Skeletal muscle cell (primary cell): Measurements from ENCODE around the gene MAP4K1.
"Not testable (repeated sequence)": the region's sequence is repeated elsewhere in the genome, so short reads cannot be mapped to it uniquely, and the experiment has no call there.

Experiments used
- DNase-seq: peaks from one replicate; pipeline ENCODE4 v3.0.0-alpha.2; 2010; ENCODE audit warnings: low read depth
- H3K4me3 ChIP-seq: 2 replicates; pipeline ENCODE4 v1.5.1; 2011; ENCODE audit warnings: low read depth, mild to moderate bottlenecking, control low read depth, low read length, moderate library complexity

MAP4K1 gene

DNA sequence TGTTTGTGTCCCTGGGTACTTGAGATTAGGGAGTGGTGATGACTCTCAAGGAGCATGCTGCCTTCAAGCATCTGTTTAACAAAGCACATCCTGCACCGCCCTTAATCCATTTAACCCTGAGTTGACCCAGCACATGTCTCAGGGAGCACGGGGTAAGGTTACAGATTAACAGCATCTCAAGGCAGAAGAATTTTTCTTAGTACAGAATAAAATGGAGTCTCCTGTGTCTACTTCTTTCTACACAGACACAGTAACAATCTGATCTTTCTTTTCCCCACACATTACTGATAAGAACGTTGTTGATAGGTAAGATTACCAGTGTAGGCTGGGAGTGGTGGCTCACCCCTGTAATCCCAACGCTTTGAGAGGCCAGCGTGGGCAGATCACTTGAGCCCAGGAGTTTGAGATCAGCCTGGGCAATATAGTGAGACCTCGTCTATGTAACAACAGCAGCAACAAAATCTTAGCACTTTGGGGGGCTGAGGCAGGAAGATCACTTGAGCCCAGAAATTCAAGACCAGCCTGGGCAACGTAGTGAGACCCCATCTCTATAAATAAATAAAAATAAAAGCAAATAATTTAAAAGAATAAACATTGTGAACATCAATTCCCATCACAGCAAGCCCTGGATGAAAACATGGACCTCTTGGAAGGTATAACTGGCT, 14.2 kb upstream of the MAP4K1 start:
- not testable (repeated sequence) for H3K4me3 ChIP-seq, DNase-seq

DNA sequence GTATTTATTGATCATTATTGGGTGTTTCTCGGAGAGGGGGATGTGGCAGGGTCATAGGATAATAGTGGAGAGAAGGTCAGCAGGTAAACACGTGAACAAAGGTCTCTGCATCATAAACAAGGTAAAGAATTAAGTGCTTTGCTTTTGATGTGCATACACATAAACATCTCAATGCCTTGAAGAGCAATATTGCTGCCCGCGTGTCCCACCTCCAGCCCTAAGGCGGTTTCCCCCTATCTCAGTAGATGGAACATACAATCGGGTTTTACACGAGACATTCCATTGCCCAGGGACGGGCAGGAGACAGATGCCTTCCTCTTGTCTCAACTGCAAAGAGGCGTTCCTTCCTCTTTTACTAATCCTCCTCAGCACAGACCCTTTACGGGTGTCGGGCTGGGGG, 13.5 kb upstream of the MAP4K1 start:
- not testable (repeated sequence) for DNase-seq, H3K4me3 ChIP-seq

DNA sequence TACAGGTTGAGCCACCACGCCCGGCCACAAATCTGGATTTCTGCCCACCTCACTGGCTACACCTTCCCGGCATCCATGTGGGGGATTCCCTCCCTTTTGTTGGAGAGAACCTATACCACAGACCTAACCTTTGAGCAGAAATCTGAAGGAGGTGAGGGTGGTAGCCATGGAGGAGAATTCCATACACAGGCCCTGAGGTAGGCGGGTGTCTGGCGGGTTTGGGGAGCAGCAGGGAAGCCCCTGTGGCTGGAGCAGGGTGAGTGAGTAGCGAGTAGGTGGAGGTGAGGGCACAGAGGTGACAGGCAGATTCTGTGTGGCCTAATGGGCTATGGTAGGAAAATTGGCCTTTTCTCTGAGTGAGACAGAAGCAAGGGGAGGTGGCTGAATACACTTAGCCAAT, 11.8 kb upstream of the MAP4K1 start:
- no peak overlapping the region for H3K4me3 ChIP-seq
- DNase-seq = no peak

DNA sequence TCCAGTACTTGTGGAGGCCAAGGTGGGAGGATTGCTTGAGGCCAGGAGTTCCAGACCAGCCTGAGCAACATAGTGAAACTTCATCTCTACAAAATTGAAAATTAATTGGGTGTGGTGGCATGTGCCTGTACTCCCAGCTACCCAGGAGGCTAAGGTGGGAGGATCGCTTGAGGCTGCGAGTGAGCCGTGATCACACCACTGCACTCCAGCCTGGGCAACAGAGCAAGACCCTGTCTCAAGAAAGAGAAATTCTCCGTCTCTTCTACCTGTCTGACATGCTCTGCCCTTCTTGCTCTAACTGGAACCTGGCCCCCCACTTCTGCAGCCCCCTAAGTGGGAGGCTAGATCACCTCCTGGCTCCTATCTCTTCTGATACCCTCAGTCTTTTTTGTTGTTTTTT, 8.6 kb upstream of the MAP4K1 start:
- H3K4me3 ChIP-seq = no peak overlapping the region
- DNase-seq = no peak

GRCh38 chr19:38624822-38625221, 7.1 kb upstream of the MAP4K1 start:
- no peak for DNase-seq
- H3K4me3 ChIP-seq = no peak overlapping the region

GRCh38 chr19:38619361-38620174, 1.8 kb upstream of the MAP4K1 start:
- peak overlapping the region; percentile 88 for H3K4me3 ChIP-seq
- DNase-seq = no peak

GRCh38 chr19:38618590-38619360, 1.0 kb upstream of the MAP4K1 start, which contains the start of gene EIF3K:
TSS of gene EIF3K (plus strand) at chr19:38619188. CDS start at chr19:38619269, 81 bp downstream.
- DNase-seq = peak; percentile 95

GRCh38 chr19:38617283-38617763, 430 bp downstream of the MAP4K1 start:
- no peak overlapping the region for H3K4me3 ChIP-seq
- no peak for DNase-seq

More at GRCh38 chr19:38618590-38619360, 1.0 kb upstream of the MAP4K1 start, which contains the start of gene EIF3K:
- peak within 1 kb of the TSS; percentile 88 for H3K4me3 ChIP-seq

- no peak overlapping the region for H3K4me3 ChIP-seq
- no peak for DNase-seq
Measured at GRCh38 chr19:38616265-38616664, 1.5 kb downstream of the MAP4K1 start.

- no peak for DNase-seq
- no peak overlapping the region for H3K4me3 ChIP-seq
Measured at GRCh38 chr19:38615007-38615581, 2.7 kb downstream of the MAP4K1 start.

- H3K4me3 ChIP-seq = no peak overlapping the region
- no peak for DNase-seq
Measured at GRCh38 chr19:38614289-38614688, 3.5 kb downstream of the MAP4K1 start.

- no peak for DNase-seq
- H3K4me3 ChIP-seq = no peak overlapping the region
Measured at GRCh38 chr19:38606131-38606530, 11.6 kb downstream of the MAP4K1 start.

- DNase-seq = not testable (repeated sequence)
Measured at GRCh38 chr19:38602856-38603255, 14.9 kb downstream of the MAP4K1 start.

GRCh38 chr19:38599722-38600121, 18.0 kb downstream of the MAP4K1 start:
- DNase-seq = no peak

More at GRCh38 chr19:38602856-38603255, 14.9 kb downstream of the MAP4K1 start:
- not testable (repeated sequence) for H3K4me3 ChIP-seq

GRCh38 chr19:38597075-38597474, 20.7 kb downstream of the MAP4K1 start:
- H3K4me3 ChIP-seq = no peak overlapping the region
- no peak for DNase-seq

More at GRCh38 chr19:38599722-38600121, 18.0 kb downstream of the MAP4K1 start:
- no peak overlapping the region for H3K4me3 ChIP-seq

DNA sequence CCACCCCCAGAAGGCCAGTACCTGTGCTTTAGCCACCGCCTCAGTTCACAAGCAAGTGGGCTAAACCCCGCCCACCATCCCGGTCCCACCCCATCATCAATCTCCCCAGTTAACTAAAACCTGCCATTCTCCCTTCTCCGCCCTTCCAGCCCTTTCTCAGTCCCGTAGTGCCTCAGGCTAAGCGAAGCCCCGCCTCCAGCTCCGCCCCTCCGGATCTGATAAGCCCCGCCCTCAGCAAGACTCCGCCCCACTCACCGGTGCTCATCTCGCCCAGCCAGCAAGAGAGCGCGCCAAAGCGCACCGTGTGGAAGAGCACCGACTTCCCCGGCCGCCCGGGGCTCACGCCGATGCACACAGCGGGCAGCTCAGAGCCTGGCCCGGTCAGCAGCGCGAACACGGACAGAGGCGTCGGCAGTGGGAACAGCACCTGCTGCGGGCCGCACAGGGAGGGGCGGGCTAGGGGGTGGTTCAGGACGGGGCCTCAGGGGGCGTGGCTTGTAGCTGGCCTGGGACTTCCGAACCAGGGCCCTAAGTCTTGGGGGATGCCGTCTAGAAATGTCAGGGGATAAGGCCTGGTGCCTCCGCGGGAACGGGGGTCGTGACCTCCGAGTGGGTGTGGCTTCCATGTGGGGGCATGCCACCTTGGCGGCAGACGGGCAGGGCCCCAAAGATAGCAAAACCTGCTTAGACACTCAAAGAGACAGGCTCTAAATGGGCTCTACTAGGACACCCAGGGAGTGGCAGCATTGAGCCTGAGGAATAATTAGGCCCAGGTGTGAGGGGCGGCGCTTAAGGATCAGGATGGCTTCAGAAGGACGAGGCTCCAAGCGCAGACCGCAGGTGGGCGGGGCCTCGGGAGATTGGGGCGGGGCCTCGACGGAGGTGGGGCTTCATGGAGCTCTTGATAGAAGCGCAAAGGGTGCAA, 21.4 kb downstream of the MAP4K1 start:
- no peak for DNase-seq
- H3K4me3 ChIP-seq = no peak overlapping the region

GRCh38 chr19:38592940-38593339, 24.8 kb downstream of the MAP4K1 start:
- no peak for DNase-seq
- no peak overlapping the region for H3K4me3 ChIP-seq

DNA sequence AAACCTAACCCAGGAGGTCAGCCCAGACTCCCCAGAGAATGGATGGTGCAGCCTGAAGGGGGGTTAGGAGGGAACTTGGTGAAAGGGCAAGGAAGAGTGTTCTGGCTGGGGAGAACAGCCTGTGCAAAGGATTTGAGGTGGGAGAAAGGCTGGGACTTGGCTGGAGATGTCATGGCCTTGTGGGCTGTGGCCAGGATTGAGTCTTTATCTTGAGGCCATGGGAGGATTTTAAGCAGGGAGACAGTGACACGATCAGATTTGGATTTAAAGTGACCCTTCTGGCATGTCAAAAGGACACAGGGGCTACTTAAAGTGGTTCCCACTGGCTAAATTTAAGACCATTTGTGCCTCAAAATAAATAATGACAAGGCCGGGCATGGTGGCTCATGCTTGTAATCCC, 29.7 kb downstream of the MAP4K1 start:
- DNase-seq = no peak
- H3K4me3 ChIP-seq = no peak overlapping the region
